Measurements from ENCODE around the gene TNRC6B.
"Not testable (repeated sequence)": the region's sequence is repeated elsewhere in the genome, so short reads cannot be mapped to it uniquely, and the experiment has no call there.

The TNRC6B gene

GRCh38 chr22:40182231-40182835 lies 4.6 kb downstream of the TNRC6B start:
- DNase-seq: no peak

- no peak for DNase-seq
Measured at GRCh38 chr22:40183029-40183581, 5.4 kb downstream of the TNRC6B start.

GRCh38 chr22:40183603-40184002 lies 5.9 kb downstream of the TNRC6B start:
- not testable (repeated sequence) for DNase-seq

DNA sequence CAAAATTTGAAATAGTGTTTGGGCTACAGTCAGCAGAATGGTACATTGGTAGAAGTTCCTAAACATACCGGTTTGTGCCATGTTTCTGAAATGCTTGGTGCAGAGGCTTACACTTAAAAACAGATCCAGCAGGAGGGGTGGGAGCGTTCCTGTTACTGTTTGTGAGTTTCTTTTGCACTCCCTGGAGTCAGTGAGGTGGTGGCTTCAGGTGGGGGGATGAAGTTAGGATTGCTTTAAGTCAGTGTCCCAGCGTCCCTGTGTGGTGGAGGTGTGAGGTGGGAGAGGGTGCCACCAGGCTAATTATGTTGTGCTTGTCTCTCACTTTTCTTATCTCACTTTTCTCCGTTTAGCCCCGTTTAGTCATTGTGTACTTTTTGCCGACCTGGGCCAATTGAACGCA lies 9.7 kb downstream of the TNRC6B start:
- DNase-seq: no peak

- no peak for DNase-seq
Measured at GRCh38 chr22:40189997-40190396, 12.3 kb downstream of the TNRC6B start.

GRCh38 chr22:40190501-40190900 lies 12.8 kb downstream of the TNRC6B start:
- no peak for DNase-seq

GRCh38 chr22:40193429-40194421 lies 16.0 kb downstream of the TNRC6B start:
- no peak for DNase-seq

DNA sequence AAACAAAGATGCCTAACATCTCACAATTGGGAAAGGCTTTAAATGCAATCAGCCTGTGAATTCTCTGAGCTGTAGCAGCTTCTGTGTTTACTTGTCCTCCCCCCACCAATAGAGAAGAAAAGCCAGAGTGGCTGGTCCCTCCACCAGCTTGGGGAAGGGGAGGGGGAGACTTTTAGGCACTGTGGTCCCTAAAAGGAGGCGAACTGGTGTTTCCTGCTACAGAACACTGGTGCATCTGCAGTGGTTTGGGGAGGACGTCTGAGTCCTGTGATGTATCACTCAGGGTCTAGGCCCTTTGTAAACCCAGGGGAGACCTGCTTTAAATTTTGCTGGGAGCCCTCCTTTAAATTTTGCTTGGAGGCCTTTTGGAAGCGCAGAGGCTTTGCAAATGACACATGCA lies 16.9 kb downstream of the TNRC6B start:
- no peak for DNase-seq

DNA sequence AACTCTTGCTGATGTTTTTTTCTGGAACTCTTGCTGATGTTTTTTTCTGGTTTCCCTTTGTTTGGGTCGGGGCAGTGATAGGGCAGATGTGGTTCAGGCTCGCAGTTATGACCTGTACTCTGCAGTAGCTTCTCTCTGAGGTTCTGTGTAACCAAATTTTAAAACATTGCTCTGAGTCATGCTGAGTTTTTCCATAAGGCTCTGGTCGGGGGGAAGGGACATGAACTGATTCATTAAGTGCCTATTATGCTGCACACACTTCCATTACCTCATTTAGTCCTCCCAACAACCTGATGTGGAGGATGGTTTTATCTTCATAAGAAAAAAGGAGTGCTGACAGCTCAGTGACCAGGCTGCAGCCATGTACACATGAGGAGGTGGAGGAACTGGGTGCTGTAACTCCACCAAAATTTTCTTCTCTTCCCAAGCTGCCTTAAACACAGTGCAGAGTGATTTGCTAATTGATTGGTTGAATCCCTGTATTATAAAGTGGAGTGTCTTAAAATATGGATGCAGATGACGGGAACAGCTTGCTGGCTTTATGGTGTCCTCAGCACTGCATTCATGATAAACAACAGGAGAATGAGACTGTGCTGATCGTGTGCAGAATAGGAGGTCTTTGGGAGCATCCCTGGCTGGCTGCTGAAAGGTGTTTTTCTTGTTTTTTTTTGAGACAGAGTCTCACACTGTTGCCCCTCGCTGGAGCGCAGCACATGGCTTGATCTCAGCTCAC lies 19.1 kb downstream of the TNRC6B start:
- no peak for DNase-seq

GRCh38 chr22:40197421-40197820 lies 19.7 kb downstream of the TNRC6B start:
- not testable (repeated sequence) for DNase-seq

DNA sequence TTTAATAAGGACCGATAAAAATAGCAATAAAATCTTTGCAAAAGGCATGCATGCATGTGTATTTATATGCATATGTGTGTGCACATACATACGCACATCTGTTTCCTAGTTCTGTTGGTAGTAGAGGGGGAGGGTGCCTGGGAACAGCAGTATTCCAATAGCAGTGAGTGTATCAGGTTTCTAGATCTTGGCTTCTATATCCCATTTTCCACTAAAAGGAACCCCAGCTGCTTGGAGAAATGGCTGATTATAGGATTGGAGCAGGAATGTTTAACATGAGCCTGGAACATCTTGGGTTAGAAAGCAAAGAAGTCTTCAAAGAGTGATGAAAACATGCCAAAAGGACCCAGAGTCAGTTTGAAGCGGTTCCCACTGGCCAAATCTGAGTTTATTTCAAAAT lies 21.0 kb downstream of the TNRC6B start:
- DNase-seq: no peak

- DNase-seq: no peak
Measured at GRCh38 chr22:40199223-40199622, 21.5 kb downstream of the TNRC6B start.

DNA sequence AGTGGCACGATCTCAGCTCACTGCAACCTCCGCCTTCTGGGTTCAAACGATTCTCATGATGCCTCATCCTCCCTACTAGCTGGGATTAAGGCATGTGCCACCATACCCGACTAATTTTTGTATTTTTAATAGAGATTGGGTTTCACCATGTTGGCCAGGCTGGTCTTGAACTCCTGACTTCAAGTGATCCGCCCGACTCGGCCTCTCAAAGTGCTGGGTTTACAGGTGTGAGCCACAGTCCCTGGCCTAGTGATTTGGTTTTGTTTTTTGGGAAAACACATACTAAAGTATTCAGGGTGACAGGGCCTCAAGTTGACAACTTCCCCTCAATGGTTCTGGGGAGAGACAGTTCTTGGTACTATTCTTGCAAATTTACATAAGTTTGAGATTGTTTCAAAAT lies 22.1 kb downstream of the TNRC6B start:
- DNase-seq: no peak

- DNase-seq: no peak
Measured at GRCh38 chr22:40200795-40201530, 23.2 kb downstream of the TNRC6B start.

DNA sequence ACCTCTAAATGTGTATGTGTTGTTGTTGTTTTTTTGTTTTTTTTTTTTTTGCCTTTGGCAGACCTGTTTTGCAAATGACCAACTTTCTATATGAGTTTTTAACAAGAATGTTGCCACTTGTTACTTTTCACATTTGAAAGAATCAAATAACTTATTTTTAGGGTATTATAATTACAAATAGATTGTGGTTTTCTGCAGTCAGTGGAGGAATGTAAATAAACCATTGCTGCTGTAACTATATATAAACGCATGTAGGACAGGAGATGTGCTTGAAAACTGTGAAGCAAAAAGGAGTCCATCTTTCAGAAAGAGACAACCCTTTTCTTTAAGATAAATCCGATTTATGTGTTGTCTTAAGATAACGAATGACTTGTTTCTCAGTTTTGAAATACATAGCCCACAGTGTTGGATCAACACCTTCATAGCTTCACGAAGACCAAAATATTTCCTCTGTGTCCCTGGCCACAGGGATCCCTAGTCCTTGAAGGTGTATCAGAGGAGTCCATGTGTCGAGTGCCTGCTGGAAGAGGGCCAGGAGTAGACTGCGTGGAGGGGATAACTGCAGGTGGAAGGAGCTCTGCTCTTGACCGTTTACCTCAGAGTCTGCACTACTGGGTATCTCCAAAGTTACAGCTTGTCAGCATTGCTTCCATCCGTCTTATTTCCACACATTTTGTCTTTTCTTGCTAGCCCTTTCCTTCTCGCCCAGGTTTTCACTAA lies 24.7 kb downstream of the TNRC6B start:
- DNase-seq: no peak

GRCh38 chr22:40203572-40203971 lies 25.8 kb downstream of the TNRC6B start:
- no peak for DNase-seq

- DNase-seq: no peak
Measured at GRCh38 chr22:40204321-40205116, 26.8 kb downstream of the TNRC6B start.

DNA sequence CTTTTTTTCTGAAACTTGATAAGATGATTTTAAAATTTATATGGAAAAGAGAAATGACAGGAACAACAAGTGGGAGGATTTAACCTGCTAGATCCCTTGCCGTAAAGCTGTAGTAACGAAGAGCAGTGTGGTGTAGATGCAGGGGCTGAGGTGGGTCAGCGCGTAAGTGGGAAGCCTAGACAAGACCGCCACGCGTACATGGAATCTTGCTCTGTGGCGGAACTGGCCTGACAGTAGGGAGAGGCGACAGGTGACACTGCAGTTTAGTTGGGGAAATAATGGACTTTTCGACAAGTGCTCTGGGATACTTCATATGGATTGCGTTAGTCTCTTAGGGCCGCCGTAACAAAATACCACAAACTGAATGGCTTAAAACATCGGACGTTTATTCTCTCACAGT lies 28.8 kb downstream of the TNRC6B start:
- DNase-seq: no peak

DNA sequence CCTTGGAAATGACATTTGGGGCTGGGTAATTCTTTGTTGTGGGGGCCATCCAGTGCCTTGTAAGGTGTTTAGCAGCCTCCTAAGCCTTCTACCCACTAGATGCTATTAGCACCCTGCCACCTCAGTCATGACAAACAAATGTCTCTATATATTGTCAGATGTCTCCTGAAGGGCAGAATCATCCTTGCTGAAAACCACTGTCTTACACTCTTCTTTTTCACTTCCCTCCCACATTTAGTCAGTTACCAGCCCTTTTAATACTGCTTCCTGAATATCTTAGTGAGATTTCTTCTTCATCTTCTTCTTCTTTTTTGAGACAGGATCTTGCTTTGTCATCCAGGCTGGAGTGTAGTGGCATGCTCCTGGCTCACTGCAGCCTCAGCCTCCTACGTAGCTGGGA lies 33.1 kb downstream of the TNRC6B start:
- no peak for DNase-seq

- no peak for DNase-seq
Measured at GRCh38 chr22:40211476-40212054, 33.8 kb downstream of the TNRC6B start.

DNA sequence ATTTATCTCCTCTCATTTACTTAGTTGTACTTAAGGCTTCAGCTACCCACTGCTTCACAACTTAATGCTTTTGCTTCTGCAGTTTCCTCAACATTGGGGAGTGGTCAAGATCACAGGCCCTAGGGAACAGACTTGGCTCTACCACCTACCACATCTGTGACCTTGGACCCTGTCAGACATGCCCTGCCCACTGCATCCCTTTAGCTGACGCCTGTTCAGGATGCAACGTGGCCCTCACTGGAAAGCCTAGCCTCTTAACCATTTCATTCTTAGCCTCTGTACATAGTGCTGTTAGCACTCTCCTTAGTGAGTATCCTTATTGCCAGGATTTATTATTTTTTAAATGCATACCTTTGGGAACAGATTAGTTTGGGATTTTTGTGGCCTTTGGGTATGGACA lies 34.4 kb downstream of the TNRC6B start:
- DNase-seq: no peak
